ENCODE data around the gene MAP1LC3A.
"Not testable (repeated sequence)": the region's sequence is repeated elsewhere in the genome, so short reads cannot be mapped to it uniquely, and the experiment has no call there.

Gene MAP1LC3A

GRCh38 chr20:34558320-34559218 lies at the start of gene MAP1LC3A:
MAP1LC3A (plus strand) TSS chr20:34558718; CDS start chr20:34558869, 151 bp downstream.
- DNase-seq, result peak; percentile 92

GRCh38 chr20:34510575-34510974 lies 47.9 kb upstream of the MAP1LC3A start:
- no peak for DNase-seq

- DNase-seq, result no peak
These were observed 46.6 kb upstream of the MAP1LC3A start for GRCh38 chr20:34511891-34512265.

- DNase-seq, result no peak
These were observed 46.1 kb upstream of the MAP1LC3A start for GRCh38 chr20:34512266-34512954.

- no peak for DNase-seq
These were observed 45.5 kb upstream of the MAP1LC3A start for GRCh38 chr20:34512955-34513419.

GRCh38 chr20:34514034-34514433 lies 44.5 kb upstream of the MAP1LC3A start:
- not testable (repeated sequence) for DNase-seq

- DNase-seq, result no peak
These were observed 43.5 kb upstream of the MAP1LC3A start for GRCh38 chr20:34514897-34515483.

GRCh38 chr20:34515484-34516246 lies 42.9 kb upstream of the MAP1LC3A start:
- DNase-seq, result peak; percentile 74

- DNase-seq, result peak; percentile 96
These were observed 42.0 kb upstream of the MAP1LC3A start, which contains the start of gene DYNLRB1 for GRCh38 chr20:34516247-34517113. DYNLRB1 (plus strand) TSS chr20:34516422; CDS start chr20:34516459, 37 bp downstream.

- DNase-seq, result no peak
These were observed 41.4 kb upstream of the MAP1LC3A start for GRCh38 chr20:34517114-34517505.

- not testable (repeated sequence) for DNase-seq
These were observed 39.7 kb upstream of the MAP1LC3A start for GRCh38 chr20:34518863-34519262.

GRCh38 chr20:34519841-34520240 lies 38.7 kb upstream of the MAP1LC3A start:
- DNase-seq, result not testable (repeated sequence)

- DNase-seq, result peak; percentile 63
These were observed 35.3 kb upstream of the MAP1LC3A start for GRCh38 chr20:34522969-34523871.

GRCh38 chr20:34524426-34524825 lies 34.1 kb upstream of the MAP1LC3A start:
- no peak for DNase-seq

- no peak for DNase-seq
These were observed 33.2 kb upstream of the MAP1LC3A start for GRCh38 chr20:34525342-34525708.

- DNase-seq, result no peak
These were observed 32.7 kb upstream of the MAP1LC3A start for GRCh38 chr20:34525709-34526416.

GRCh38 chr20:34526466-34526865 lies 32.1 kb upstream of the MAP1LC3A start:
- no peak for DNase-seq

GRCh38 chr20:34527016-34527415 lies 31.5 kb upstream of the MAP1LC3A start:
- no peak for DNase-seq

GRCh38 chr20:34528921-34529297 lies 29.6 kb upstream of the MAP1LC3A start:
- DNase-seq, result no peak

- no peak for DNase-seq
These were observed 28.8 kb upstream of the MAP1LC3A start for GRCh38 chr20:34529742-34530141.

All from CD4-positive, alpha-beta T cell treated with Interleukin-17A for 4 hours (primary cell).